Mucosa of descending colon (tissue), 3 donors: ENCODE results near the gene MAL. TPM values are rescaled to one million over a fixed set of nuclear protein-coding genes. Genes with fewer than 3 reads are reported as not detected.

Experiments used
- ATAC-seq: fragments of 200-7000 bp; cut with Tn5 transposase; one replicate; pipeline ENCODE4 v1.9.1; 2020; ENCODE audit warnings: mild to moderate bottlenecking, moderate library complexity
- DNase-seq, 3 donors: peaks; one replicate each; pipeline ENCODE4 v3.0.0-alpha.2; 2020
- H3K36me3 ChIP-seq: fragments of 200-600 bp; one replicate; pipeline ENCODE4 v1.8.0; 2021; ENCODE audit warnings: low read depth, mild to moderate bottlenecking
- H3K4me1 ChIP-seq: fragments of 200-600 bp; one replicate; pipeline ENCODE4 v1.8.0; 2021; ENCODE audit warnings: low read depth, mild to moderate bottlenecking
- H3K4me3 ChIP-seq: fragments of 200-600 bp; one replicate; pipeline ENCODE4 v1.8.0; 2021; ENCODE audit warnings: mild to moderate bottlenecking
- H3K9me3 ChIP-seq: fragments of 200-600 bp; one replicate; pipeline ENCODE4 v1.8.0; 2021; ENCODE audit warnings: mild to moderate bottlenecking
- intact Hi-C, 2 donors: fragments of 100-400 bp; cut with DNase I in 1 of 2; cut with micrococcal nuclease in 1 of 2; formaldehyde crosslinking; loops; one replicate each; pipeline versions ENCODE4 v1.11.0 to v1.11.1; 2022; cut with DNase I, micrococcal nuclease
- total RNA-seq, 3 donors: library from RNA; stranded (reverse); fragmentation: NEBNext Ultra II Directional in 2 of 3; extraction: Animal tissue kit (Norgen Biotek cat#: 25700) in 2 of 3; gene quantifications; one replicate each; pipeline versions ENCODE4 v1.2.1 to v1.2.4, GENCODE V29; 2021 to 2023
- TF ChIP-seq, protein P1 (sequence below): fragments of 200-600 bp; IDR thresholded peaks from one replicate; pipeline ENCODE4 v1.8.0; 2022; ENCODE audit warnings: antibody characterized with exemption, mild to moderate bottlenecking
- donor health status: DM: no; HTN: no; CAD: no; lungs with moderate emphysema.
- donor health status: DM: no; HTN: no; CAD: no.
- donor health status: DM: no; HTN: yes; CAD: no.

MAL gene
- total RNA-seq, 3 donors from 2014 or later = 1.4 to 28.8 (median 2.8) TPM

DNA sequence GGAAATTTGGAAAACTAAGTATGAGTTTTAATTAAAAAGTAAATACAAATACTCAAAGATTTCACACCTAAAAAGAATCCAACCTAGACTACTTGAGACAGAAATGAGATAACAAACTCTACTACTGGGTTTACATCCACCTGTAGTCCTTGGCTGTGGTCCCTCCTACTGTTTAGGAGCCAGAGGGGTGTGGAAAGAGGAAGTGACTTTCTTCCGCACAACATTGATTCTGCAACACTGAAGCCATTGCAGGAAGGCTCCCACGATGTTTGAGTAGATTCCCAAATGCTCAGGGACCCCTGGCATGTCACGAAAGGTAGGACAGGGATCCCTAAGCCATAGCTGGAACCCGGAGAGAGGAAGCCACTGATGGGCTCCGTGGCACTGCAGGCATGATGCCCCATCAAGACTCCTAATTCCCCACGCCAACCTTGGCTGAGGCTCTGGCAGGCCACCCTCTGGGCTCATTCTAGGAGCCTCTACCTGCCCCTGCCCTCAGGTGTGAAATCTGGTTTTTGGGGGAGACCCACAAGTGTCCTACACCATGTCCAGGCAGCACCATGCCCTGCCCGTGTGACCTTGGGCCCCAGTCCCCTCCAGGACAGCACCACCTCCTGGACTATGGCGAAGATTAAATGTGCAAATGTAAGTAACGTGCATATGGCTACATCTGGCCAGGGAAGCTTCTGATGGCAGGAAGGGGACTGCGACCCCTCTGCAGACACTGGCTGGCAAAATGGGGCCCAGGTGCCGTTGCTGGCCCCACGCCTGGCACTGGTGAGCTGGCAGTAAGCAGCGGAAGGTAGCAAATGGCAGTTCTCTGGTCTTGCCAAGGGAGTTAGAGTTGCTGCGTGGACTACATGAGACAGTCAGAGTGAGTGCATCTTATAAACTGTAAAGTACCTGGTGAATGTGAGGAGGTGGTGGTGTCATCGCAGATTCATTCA, 38.2 kb upstream of the MAL start:
- no peaks in the 10 kb centered on the region for H3K36me3 ChIP-seq
- TF ChIP-seq, protein P1, sequence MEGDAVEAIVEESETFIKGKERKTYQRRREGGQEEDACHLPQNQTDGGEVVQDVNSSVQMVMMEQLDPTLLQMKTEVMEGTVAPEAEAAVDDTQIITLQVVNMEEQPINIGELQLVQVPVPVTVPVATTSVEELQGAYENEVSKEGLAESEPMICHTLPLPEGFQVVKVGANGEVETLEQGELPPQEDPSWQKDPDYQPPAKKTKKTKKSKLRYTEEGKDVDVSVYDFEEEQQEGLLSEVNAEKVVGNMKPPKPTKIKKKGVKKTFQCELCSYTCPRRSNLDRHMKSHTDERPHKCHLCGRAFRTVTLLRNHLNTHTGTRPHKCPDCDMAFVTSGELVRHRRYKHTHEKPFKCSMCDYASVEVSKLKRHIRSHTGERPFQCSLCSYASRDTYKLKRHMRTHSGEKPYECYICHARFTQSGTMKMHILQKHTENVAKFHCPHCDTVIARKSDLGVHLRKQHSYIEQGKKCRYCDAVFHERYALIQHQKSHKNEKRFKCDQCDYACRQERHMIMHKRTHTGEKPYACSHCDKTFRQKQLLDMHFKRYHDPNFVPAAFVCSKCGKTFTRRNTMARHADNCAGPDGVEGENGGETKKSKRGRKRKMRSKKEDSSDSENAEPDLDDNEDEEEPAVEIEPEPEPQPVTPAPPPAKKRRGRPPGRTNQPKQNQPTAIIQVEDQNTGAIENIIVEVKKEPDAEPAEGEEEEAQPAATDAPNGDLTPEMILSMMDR = no peak
- intact Hi-C loops = no loop called here
- no peaks in the 10 kb centered on the region for H3K4me1 ChIP-seq
- ATAC-seq (no peak), DNase-seq (no peak)
- H3K4me3 ChIP-seq = no peak overlapping the region
- no peaks in the 10 kb centered on the region for H3K9me3 ChIP-seq

- Histone ChIP-seq H3K9me3 (no peaks in the 10 kb centered on the region), H3K36me3 (no peaks in the 10 kb centered on the region), H3K4me3 (no peak overlapping the region), H3K4me1 (no peaks in the 10 kb centered on the region)
- ATAC-seq (no peak), DNase-seq (no peak)
- TF ChIP-seq, protein P1 = no peak
- intact Hi-C loops = no loop called here
Observed at GRCh38 chr2:94990956-94991355, 34.6 kb upstream of the MAL start.

- TF ChIP-seq, protein P1 = no peak
- H3K4me1 ChIP-seq = no peaks in the 10 kb centered on the region
- DNase-seq (no peak), ATAC-seq (no peak)
- intact Hi-C loops = no loop called here
- no peaks in the 10 kb centered on the region for H3K9me3 ChIP-seq
- H3K4me3 ChIP-seq = no peak overlapping the region
- H3K36me3 ChIP-seq = no peaks in the 10 kb centered on the region
Observed at GRCh38 chr2:94992360-94992759, 33.1 kb upstream of the MAL start.

DNA sequence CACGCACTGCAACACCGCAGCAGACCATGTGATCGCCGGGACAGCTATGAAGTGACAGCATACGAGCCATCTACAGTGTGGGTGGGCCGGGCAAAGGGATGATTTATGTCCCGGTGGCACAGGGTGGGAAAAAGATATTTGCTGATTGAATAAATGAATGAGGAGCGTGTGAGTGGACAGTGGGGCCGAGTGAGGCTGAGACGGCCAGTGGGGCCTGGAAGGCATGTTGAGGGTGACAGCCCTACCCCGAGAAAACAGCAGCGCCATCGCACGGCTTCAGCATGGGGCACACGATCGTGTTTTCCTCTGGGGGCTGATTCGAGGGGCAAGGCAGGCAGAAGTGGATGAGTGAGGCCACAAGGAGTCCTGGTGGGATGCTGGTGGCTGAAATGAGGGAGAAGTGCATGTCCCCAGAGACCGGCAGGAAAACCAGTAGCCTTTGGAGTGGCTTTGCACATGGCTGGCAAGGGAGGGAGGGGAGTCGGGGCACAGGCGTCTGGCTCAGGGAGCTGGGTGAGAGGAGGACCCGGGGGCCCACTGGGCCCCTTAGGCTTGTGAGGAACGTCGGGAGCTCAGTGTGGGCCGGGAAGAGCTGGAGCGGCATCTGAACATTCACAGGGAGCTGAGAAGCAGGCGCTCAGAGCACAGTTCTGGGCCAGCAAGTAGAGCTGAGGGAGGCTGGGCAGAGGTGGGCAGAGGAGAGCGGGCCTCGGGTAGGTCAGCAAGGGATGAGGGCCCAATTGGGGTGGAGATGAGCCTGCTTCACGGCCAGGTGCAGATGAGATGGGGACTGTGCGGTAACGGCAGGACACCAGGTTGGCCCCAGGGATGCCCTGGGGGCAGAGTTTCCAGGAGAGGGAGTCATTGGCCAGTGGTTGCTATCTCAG, 32.1 kb upstream of the MAL start:
- TF ChIP-seq, protein P1 = no peak
- no peaks in the 10 kb centered on the region for H3K4me1 ChIP-seq
- intact Hi-C loops = no loop called here
- H3K4me3 ChIP-seq = no peak overlapping the region
- no peaks in the 10 kb centered on the region for H3K9me3 ChIP-seq
- ATAC-seq (no peak), DNase-seq (no peak)
- no peaks in the 10 kb centered on the region for H3K36me3 ChIP-seq

DNA sequence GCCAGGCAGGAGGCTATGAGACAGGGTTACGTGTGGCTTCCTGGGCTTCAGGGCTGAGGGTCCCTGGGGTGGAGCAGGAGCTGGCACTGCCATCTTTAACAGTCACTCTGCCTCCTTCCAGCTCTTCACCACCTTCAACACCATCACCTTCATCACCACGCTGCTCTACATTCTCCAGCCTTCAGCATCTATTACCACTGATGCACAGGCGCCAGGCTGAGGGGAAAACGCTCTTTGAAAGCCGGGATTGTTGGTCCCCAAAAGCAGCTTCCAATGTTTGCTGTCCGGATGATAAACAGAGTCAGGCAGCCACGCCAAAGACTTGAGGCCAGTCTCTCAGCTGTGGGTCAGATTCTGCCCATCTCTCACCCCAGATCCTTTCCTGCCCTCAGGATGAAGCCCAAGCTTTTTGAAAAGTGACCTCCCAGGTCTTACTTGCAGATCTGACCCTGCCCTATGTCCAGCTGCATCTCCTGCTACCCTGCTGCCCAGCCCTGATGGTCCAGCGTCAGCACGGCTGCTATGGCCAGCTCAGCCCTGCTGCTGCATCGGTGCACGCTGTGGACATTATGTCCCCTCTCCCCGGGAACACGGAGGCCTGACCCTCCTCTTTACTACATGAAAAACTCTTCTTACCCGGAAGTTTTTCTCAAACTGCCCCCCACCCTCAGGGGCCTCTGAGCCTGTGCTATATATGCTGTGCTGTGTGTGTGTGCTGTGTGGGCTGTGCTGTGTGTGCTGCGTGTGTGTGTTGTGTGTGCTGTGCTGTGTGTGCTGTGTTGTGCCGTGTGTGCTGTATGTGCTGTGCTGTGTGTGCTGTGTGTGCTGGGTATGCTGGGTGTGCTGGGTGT, 31.2 kb upstream of the MAL start:
- intact Hi-C loops = no loop called here

More for the DNA sequence above, 31.2 kb upstream of the MAL start:
- H3K9me3 ChIP-seq = no peaks in the 10 kb centered on the region
- DNase-seq (no peak), ATAC-seq (no peak)
- no peak overlapping the region for H3K4me3 ChIP-seq
- no peaks in the 10 kb centered on the region for H3K36me3 ChIP-seq
- TF ChIP-seq, protein P1 = no peak
- H3K4me1 ChIP-seq = no peaks in the 10 kb centered on the region
